ENCODE data around the gene METTL26.

The METTL26 gene

GRCh38 chr16:636206-637080 is at the start of gene METTL26:
TSS of gene METTL26 (minus strand) at chr16:636305. CDS start at chr16:636290, 15 bp downstream.
- peak within 1 kb of the TSS; percentile 96 for H3K4me3 Mint-ChIP-seq
- ATAC-seq (ENCODE audit: low read depth), result peak; percentile 84

GRCh38 chr16:684961-685696 is 49.0 kb upstream of the METTL26 start:
- ATAC-seq (ENCODE audit: low read depth) (no peak), DNase-seq (ENCODE audit: low spot score in 2 of 2) (no peak)
- Mint-ChIP-seq H3K27me3 (no peaks in the 10 kb centered on the region), H3K36me3 (peaks cover 4% of the 10 kb centered on the region), H3K4me1 (peaks cover 13% of the 10 kb centered on the region), H3K4me3 (no peak overlapping the region), H3K9me3 (no peaks in the 10 kb centered on the region), H3K27ac (no peak overlapping the region)

More at GRCh38 chr16:636206-637080, at the start of gene METTL26:
- DNase-seq (ENCODE audit: low spot score in 2 of 2), result peak; percentile 92 to 98
- Mint-ChIP-seq H3K9me3 (no peaks in the 10 kb centered on the region), H3K27me3 (peaks cover 3% of the 10 kb centered on the region), H3K36me3 (no peaks in the 10 kb centered on the region), H3K27ac (peak within 1 kb of the TSS; percentile 99), H3K4me1 (peaks cover 13% of the 10 kb centered on the region)

DNA sequence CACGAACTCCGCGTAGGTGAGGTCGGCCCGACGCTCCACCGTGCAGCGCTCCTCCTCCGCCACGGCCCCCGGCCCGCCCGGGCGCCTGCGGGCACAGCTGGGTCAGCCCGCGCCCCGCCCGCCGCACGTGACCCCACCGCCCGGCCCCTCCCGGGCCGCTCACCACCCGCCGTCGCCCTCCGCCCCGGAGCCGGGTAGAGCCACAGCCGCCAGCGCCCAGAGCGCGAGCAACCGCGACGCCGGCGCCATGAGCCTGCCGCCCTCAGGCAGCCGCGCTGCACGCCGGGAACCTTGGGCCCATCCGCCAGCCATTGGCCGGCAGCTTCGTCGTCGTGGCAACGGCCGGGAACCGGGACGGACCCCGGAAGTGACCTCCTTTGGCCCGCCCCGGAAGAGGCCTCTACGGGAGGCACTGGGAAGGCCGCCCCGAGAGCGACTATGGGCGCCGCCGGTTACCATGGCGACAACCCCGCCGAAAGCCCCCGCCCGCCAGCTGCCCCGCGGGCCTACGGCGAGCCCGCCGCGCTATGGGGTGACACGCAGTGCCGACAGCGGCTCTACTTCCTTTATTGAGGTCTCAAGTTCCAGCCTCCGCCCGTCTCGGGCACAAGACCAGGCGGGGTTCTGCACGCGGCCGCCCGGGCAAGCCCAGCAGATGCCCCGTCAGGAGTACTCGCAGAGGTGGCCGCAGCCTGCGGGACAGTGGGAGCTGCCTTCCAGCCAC is 48.1 kb upstream of the METTL26 start, which contains the start of gene JMJD8:
Gene JMJD8 (minus strand): TSS at position 264 of the 724 bp plus-strand sequence. CDS start 15 bp downstream, at position 249.
- H3K27me3 Mint-ChIP-seq, result no peaks in the 10 kb centered on the region
- ATAC-seq (ENCODE audit: low read depth), result peak; percentile 78
- peak within 1 kb of the TSS; percentile 85 for H3K4me3 Mint-ChIP-seq
- H3K9me3 Mint-ChIP-seq, result no peaks in the 10 kb centered on the region
- peak; percentile 95 to 97 for DNase-seq (ENCODE audit: low spot score in 2 of 2)
- peaks cover 4% of the 10 kb centered on the region for H3K36me3 Mint-ChIP-seq
- H3K4me1 Mint-ChIP-seq, result peaks cover 10% of the 10 kb centered on the region
- peak within 1 kb of the TSS; percentile 75 for H3K27ac Mint-ChIP-seq

- no peak for DNase-seq (ENCODE audit: low spot score in 2 of 2)
- H3K27ac Mint-ChIP-seq, result peak overlapping the region; percentile 75
- H3K36me3 Mint-ChIP-seq, result peaks cover 4% of the 10 kb centered on the region
These were observed 47.4 kb upstream of the METTL26 start for GRCh38 chr16:683396-684070.

DNA sequence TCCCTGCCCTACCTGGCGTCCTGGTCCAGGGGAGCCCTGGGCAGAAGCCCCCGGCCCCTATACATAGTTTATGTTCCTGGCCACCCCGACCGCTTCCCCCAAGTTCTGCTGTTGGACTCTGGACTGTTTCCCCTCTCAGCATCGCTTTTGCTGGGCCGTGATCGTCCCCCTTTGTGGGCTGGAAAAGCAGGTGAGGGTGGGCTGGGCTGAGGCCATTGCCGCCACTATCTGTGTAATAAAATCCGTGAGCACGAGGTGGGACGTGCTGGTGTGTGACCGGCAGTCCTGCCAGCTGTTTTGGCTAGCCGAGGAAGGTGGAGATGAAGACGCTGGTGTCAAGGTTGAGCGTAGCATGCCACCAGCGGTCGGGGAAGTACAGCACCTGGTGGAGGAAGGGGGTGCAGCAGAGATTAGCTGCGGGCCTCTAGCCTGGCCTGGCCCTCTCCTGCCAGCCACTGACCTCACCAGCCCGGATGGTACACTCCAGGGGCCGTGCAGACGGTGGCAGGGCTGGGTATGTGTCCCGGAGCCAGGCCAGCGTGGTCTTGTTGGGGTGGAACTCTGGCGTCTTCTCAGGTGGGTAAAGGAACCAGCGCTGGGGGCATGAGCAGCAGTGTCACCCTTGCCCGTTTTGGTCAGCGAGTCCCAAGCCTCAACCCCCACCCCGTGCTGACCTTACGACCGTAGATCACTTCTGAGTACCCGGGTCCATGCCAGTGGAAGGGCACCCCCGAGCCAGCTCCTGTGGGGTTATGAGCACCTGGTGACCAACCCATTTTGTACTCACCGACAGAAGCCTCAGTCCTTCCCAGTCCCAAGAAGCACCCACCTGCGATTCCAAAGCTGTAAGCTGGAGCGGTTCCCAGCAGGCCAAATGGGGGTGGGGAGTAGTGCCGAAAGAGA is 46.6 kb upstream of the METTL26 start:
- Mint-ChIP-seq H3K9me3 (no peaks in the 10 kb centered on the region), H3K4me1 (peaks cover 11% of the 10 kb centered on the region), H3K4me3 (peak overlapping the region; percentile 77), H3K27me3 (peaks cover 1% of the 10 kb centered on the region), H3K27ac (no peak overlapping the region), H3K36me3 (peaks cover 4% of the 10 kb centered on the region)
- DNase-seq (ENCODE audit: low spot score in 2 of 2), result no peak
- ATAC-seq (ENCODE audit: low read depth), result no peak

More at GRCh38 chr16:683396-684070, 47.4 kb upstream of the METTL26 start:
- no peak for ATAC-seq (ENCODE audit: low read depth)
- Mint-ChIP-seq H3K27me3 (no peaks in the 10 kb centered on the region), H3K9me3 (no peaks in the 10 kb centered on the region), H3K4me1 (peaks cover 9% of the 10 kb centered on the region), H3K4me3 (peak overlapping the region; percentile 77)

DNA sequence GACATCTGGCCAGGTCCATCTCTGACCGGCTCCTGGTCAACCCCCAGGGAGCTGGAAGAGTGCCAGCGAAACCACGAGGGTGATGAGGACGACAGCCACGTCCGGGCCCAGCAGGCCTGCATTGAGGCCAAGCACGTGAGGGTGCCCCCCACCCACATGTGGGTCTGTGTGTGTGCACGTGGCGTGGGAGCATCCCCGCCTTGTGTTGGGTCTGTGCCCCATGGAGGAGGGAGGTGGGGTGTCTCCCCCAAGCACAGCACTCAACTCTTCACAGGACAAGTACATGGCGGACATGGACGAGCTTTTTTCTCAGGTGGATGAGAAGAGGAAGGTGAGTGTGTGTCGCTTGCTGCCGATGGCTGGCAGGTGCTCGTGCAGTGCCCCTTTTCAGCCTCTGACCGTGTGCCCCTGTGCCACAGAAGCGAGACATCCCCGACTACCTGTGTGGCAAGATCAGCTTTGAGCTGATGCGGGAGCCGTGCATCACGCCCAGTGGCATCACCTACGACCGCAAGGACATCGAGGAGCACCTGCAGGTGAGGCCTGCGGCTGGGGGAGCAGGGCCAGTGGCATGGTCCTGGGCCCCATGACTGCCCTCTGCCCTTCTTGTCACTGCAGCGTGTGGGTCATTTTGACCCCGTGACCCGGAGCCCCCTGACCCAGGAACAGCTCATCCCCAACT is 45.8 kb upstream of the METTL26 start:
- Mint-ChIP-seq H3K9me3 (no peaks in the 10 kb centered on the region), H3K4me1 (peaks cover 11% of the 10 kb centered on the region), H3K36me3 (peaks cover 4% of the 10 kb centered on the region), H3K27ac (no peak overlapping the region), H3K4me3 (peak overlapping the region; percentile 63), H3K27me3 (peaks cover 1% of the 10 kb centered on the region)
- ATAC-seq (ENCODE audit: low read depth) (no peak), DNase-seq (ENCODE audit: low spot score in 2 of 2) (no peak)

DNA sequence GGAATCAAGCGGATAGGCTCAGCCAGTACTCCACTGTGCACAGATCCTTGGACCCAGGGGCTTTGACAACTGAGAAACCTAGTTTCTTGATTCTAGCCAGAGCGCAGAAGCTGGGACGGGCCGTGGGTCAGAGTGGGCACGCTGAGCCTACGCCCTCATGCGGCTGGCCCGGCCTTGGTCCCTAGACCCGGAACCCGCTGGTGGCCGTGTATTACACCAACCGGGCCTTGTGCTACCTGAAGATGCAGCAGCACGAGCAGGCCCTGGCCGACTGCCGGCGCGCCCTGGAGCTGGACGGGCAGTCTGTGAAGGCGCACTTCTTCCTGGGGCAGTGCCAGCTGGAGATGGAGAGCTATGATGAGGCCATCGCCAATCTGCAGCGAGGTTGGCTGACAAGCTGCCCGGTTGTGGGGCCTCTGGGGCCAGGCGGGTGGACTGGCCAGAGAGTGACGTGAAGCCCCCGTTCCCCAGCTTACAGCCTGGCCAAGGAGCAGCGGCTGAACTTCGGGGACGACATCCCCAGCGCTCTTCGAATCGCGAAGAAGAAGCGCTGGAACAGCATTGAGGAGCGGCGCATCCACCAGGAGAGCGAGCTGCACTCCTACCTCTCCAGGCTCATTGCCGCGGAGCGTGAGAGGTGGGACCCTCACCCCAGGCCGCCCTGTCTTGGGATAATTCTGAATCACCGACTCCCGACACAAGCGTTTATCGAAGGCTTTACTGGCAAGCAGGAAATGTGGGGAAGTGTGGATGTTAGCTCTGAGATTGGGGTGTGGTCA is 45.1 kb upstream of the METTL26 start:
- DNase-seq (ENCODE audit: low spot score in 2 of 2), result no peak
- Mint-ChIP-seq H3K36me3 (peaks cover 4% of the 10 kb centered on the region), H3K4me3 (peak overlapping the region; percentile 63), H3K9me3 (no peaks in the 10 kb centered on the region), H3K27ac (no peak overlapping the region), H3K27me3 (peaks cover 1% of the 10 kb centered on the region), H3K4me1 (peaks cover 11% of the 10 kb centered on the region)
- no peak for ATAC-seq (ENCODE audit: low read depth)

DNA sequence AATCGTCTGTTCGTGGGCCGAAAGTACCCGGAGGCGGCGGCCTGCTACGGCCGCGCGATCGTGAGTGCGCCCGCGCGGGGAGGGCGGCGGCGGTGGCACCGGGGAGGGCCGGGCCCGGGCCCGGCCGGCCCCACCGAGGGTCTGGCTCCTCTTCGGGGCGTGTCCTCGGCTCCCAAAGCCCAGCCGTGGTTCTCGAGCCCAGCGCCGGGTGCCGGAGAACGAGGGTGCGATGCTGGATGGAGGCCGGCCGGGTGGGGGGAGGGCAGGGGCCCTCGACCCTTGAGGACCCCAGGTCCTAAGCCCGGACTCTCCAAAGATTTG is 44.5 kb upstream of the METTL26 start:
- Mint-ChIP-seq H3K4me3 (peak overlapping the region; percentile 73), H3K4me1 (peaks cover 11% of the 10 kb centered on the region), H3K27ac (no peak overlapping the region), H3K27me3 (peaks cover 1% of the 10 kb centered on the region), H3K36me3 (peaks cover 4% of the 10 kb centered on the region), H3K9me3 (no peaks in the 10 kb centered on the region)
- no peak for DNase-seq (ENCODE audit: low spot score in 2 of 2)
- no peak for ATAC-seq (ENCODE audit: low read depth)

- H3K27me3 Mint-ChIP-seq, result peaks cover 5% of the 10 kb centered on the region
- no peak within 1 kb of the TSS for H3K27ac Mint-ChIP-seq
- DNase-seq (ENCODE audit: low spot score in 2 of 2), result peak; percentile 84 to 85
- peaks cover 15% of the 10 kb centered on the region for H3K4me1 Mint-ChIP-seq
- peaks cover 6% of the 10 kb centered on the region for H3K36me3 Mint-ChIP-seq
- H3K4me3 Mint-ChIP-seq, result peak within 1 kb of the TSS; percentile 85
- H3K9me3 Mint-ChIP-seq, result no peaks in the 10 kb centered on the region
- peak; percentile 50 for ATAC-seq (ENCODE audit: low read depth)
These were observed 43.9 kb upstream of the METTL26 start, which contains the start of gene STUB1 for GRCh38 chr16:679814-680624. TSS of gene STUB1 (plus strand) at chr16:680410. CDS start at chr16:680526, 116 bp downstream.

- no peak overlapping the region for H3K27ac Mint-ChIP-seq
- peaks cover 6% of the 10 kb centered on the region for H3K36me3 Mint-ChIP-seq
These were observed 43.0 kb upstream of the METTL26 start for GRCh38 chr16:678858-679813.

More at GRCh38 chr16:678858-679813, 43.0 kb upstream of the METTL26 start:
- no peaks in the 10 kb centered on the region for H3K9me3 Mint-ChIP-seq
- DNase-seq (ENCODE audit: low spot score in 2 of 2) (no peak), ATAC-seq (ENCODE audit: low read depth) (no peak)
- H3K27me3 Mint-ChIP-seq, result peaks cover 8% of the 10 kb centered on the region
- peak overlapping the region; percentile 84 for H3K4me3 Mint-ChIP-seq
- H3K4me1 Mint-ChIP-seq, result peaks cover 18% of the 10 kb centered on the region

Measured in memory B cell (primary cell).